ENCODE measurements around the gene FREY1. TPM values are rescaled to one million over a fixed set of nuclear protein-coding genes. Genes with fewer than 3 reads are reported as not detected.

FREY1 gene
- total RNA-seq, 4 donors from 2014 or later = 0.91 to 2.3 TPM; not detected in 2

DNA sequence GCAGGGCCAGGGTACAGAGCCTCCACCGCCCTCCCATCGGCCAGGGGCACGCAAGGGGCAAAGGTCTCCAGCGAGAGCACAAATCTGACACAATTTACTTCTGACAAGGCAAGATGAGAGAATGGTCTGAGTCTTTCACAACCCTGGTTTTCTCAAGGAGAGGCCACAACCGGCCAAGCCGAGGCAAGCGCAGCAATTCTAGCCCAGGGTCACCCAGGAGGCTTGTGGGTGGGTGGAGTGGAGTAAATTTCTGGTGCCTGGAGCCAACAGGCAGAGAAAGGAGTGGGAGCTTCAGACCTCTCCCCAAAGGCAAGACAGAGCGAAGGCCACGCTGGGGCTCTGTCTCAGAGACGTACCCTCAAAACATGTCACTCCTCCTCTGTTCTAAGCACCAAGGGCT is 24.7 kb upstream of the FREY1 start:
- TF ChIP-seq, protein P1, sequence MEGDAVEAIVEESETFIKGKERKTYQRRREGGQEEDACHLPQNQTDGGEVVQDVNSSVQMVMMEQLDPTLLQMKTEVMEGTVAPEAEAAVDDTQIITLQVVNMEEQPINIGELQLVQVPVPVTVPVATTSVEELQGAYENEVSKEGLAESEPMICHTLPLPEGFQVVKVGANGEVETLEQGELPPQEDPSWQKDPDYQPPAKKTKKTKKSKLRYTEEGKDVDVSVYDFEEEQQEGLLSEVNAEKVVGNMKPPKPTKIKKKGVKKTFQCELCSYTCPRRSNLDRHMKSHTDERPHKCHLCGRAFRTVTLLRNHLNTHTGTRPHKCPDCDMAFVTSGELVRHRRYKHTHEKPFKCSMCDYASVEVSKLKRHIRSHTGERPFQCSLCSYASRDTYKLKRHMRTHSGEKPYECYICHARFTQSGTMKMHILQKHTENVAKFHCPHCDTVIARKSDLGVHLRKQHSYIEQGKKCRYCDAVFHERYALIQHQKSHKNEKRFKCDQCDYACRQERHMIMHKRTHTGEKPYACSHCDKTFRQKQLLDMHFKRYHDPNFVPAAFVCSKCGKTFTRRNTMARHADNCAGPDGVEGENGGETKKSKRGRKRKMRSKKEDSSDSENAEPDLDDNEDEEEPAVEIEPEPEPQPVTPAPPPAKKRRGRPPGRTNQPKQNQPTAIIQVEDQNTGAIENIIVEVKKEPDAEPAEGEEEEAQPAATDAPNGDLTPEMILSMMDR (IDR thresholded peaks at IDR 0.05) = no peak
- no peak for TF ChIP-seq POLR2A (IDR thresholded peaks at IDR 0.05)
- WGBS, 2 donors = 60 to 70% methylated on average over 10 of the region's 10 CpGs
- H3K4me3 ChIP-seq (ENCODE audit: low read depth, poor library complexity, severe bottlenecking) = no peak overlapping the region
- intact Hi-C loops (cut with DNase I; ENCODE audit: low total_unique reads) = no loop called here
- DNase-seq (ENCODE audit: low spot score in 2 of 2) = peak in 1 of 2 donors; percentile 80

- intact Hi-C loops (cut with DNase I; ENCODE audit: low total_unique reads) = no loop called here
- DNase-seq (ENCODE audit: low spot score in 2 of 2) = no peak
- TF ChIP-seq, protein P1 (IDR thresholded peaks at IDR 0.05) = no peak
- TF ChIP-seq POLR2A (IDR thresholded peaks at IDR 0.05) = no peak
- WGBS, 2 donors = 51 to 72% methylated on average over 8 of the region's 8 CpGs
- no peak overlapping the region for H3K4me3 ChIP-seq (ENCODE audit: low read depth, poor library complexity, severe bottlenecking)
Observed at GRCh38 chr11:45930951-45931570, 24.0 kb upstream of the FREY1 start.

DNA sequence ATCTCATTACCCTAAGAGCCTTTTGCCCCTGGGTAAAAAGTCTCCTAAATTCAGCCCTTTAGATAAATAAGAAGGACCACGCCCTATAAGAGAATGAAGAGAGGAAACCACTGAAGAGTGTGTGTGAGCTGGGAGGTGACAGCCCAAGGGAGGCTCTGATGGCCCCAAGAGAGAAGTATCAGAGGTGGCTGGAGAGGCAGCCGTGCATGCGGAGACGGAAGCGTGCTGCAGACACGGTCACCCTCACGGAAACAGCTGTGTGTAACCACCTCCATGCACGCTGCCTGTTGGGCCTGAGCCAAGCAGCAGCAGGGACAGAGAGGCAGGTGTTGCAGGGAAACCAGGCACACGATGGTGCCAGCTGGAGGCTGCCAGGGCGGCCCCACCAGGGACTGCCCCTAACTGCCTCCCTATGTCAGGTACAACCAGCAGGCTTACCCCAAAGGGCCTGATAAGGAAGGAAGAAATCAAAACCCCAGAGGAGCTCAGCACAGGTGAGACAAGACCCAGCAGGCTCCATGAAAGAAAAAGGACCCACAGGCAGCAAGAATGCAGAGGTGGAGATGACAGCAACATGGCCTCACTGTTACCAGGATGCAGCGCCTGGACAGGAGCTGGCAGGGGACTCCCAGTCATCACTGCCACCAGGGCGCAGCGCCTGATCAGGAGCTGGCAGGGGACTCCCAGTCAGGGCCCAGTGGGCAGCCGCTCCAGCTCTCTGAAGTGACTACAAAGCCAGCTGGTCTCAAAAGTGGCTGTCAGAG is 23.1 kb upstream of the FREY1 start:
- 41 to 42% methylated on average over 14 of the region's 14 CpGs for WGBS, 2 donors
- TF ChIP-seq, protein P1 (IDR thresholded peaks at IDR 0.05) = no peak
- TF ChIP-seq POLR2A (IDR thresholded peaks at IDR 0.05) = no peak
- H3K4me3 ChIP-seq (ENCODE audit: low read depth, poor library complexity, severe bottlenecking) = no peak overlapping the region
- intact Hi-C loops (cut with DNase I; ENCODE audit: low total_unique reads) = no loop called here
- peak in 1 of 2 donors; percentile 86 for DNase-seq (ENCODE audit: low spot score in 2 of 2)

- intact Hi-C loops (cut with DNase I; ENCODE audit: low total_unique reads) = no loop called here
- 52 to 64% methylated on average over 8 to 10 of the region's 10 CpGs for WGBS, 2 donors
Observed at GRCh38 chr11:45929486-45930030, 22.5 kb upstream of the FREY1 start.

GRCh38 chr11:45928535-45929215 is 21.6 kb upstream of the FREY1 start:
- no peak overlapping the region for H3K4me3 ChIP-seq (ENCODE audit: low read depth, poor library complexity, severe bottlenecking)
- intact Hi-C loops (cut with DNase I; ENCODE audit: low total_unique reads) = no loop called here
- DNase-seq (ENCODE audit: low spot score in 2 of 2) = peak in 1 of 2 donors; percentile 76
- TF ChIP-seq, protein P1 (IDR thresholded peaks at IDR 0.05) = no peak
- no peak for TF ChIP-seq POLR2A (IDR thresholded peaks at IDR 0.05)
- 57 to 66% methylated on average over 13 of the region's 13 CpGs for WGBS, 2 donors

More at GRCh38 chr11:45929486-45930030, 22.5 kb upstream of the FREY1 start:
- DNase-seq (ENCODE audit: low spot score in 2 of 2) = peak; percentile 12 to 83
- no peak overlapping the region for H3K4me3 ChIP-seq (ENCODE audit: low read depth, poor library complexity, severe bottlenecking)
- TF ChIP-seq, protein P1 (IDR thresholded peaks at IDR 0.05) = no peak
- TF ChIP-seq POLR2A (IDR thresholded peaks at IDR 0.05) = no peak
